HG03432 (cell line): ENCODE results near the gene NUBP1.
"Not testable (repeated sequence)": the region's sequence is repeated elsewhere in the genome, so short reads cannot be mapped to it uniquely, and the experiment has no call there.

Experiments
- ATAC-seq: cut with Tn5 transposase; IDR thresholded peaks from one replicate; pipeline ENCODE4 v1.9.1; 2021; ENCODE audit warnings: mild to moderate bottlenecking, moderate library complexity; ENCODE audit not compliant: unreplicated experiment

The NUBP1 gene

DNA sequence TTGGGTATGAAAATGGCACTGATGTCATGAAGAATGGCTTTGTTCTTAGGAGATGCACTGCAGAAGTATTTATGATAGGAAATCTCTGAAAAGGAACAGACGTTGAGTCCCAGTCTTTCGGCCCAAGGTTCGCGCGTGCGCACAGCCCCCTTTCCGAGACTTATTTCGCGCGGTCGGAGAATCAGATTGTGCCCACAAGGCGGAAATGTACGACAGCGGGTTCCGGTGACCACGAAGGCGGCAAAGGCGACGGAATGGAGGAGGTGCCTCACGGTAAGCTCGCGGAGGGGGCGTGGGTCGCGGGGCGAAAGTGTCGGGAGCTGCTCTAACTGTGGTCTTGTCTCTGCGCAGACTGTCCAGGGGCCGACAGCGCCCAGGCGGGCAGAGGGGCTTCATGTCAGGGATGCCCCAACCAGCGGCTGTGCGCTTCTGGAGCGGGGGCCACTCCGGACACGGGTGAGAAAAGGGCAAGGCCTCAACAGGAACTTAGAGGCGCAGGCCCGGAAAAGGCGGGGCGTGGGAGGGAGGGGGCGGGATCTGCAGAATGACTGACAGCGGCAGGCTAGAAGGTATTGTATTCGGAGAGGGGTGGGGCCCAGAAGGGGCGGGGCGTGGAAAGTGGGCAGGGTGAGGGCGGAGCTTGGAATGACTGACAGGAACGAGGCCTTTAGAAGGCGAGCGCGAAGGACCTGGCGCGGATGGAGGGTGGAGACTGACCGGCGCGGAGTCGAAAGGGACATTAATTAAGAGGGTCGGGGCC is at the start of gene NUBP1:
Gene NUBP1, plus strand, starts transcription at position 233 of the 760 bp plus-strand sequence. Its CDS starts 22 bp downstream, at position 255.
- ATAC-seq: peak; percentile 84

DNA sequence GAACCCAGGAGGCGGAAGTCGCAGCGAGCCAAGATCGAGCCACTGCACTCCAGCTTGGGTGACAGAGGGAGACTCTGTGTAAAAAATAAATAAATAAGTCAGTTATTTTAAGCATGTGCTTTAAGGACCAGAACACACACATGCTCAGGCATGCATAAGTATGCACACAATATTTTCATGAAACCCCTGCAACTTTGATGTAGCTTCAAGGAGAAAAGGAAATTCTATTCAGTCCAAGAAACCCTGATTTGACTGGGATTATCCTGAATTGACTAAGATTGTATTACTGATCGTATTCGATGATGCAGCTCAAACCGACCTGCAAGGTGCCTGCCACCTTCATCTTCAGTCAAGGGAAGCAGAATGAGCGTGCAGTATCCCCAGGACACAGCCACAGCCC is 49.8 kb upstream of the NUBP1 start:
- ATAC-seq: no peak

DNA sequence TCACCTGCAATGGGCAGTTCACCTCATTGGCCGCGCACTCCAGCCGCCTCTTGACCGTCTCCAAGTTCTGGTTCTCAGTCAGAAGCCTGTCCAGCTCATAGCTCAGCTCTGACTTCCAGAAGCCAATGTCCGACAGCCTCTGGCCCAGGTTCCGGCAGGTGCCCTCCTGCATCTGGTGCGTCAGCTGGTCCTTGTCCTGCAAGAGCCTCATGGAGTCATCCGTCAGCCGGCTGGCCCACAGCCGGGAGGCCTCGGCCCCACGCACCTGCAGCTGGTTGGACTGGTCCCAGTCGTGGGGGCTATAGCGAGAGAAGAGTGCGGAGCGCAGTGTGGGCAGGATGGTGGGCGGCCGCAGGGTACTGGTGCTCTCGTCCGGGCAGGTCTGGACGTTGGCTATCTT is 49.3 kb upstream of the NUBP1 start:
- no peak for ATAC-seq

DNA sequence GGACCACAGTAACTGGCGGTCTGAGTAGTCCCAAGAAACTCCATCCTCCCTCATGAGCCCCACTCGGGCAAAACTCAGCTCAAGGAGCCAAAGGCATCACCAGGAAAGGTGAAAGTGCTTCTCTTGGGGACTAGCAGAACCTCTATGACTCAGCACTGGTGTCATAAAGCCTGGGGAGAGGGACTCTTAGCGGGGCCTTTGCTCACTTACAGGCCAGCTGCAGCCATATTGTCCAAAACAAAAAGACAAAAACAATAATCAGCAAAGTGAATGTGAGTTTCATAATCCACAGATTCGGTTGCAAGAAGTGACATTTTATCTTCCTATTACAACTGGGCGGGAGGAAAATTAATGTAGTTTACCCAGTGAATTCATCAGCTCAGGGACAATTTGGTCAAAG is 48.8 kb upstream of the NUBP1 start, which contains the start of gene TEKT5:
Gene TEKT5, minus strand, starts transcription at position 101 of the 400 bp plus-strand sequence. Its CDS starts 57 bp downstream, at position 44.
- ATAC-seq: no peak

DNA sequence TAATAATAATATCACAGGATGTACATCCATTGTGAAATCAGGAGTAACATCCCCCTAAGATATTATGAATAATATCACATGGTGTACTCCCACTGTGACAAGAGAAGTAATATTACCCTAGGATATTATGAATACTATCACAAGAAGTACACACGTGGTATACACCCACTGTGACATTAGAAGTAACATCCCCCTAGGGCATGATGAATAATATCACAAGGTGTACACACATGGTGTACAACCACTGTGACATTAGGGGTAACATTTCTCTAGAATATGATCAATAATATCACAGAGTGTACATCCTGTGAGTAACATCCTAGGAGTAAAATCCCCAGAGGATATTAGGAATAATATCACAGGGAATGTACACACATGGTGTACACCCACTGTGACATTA is 43.9 kb upstream of the NUBP1 start:
- ATAC-seq: no peak

DNA sequence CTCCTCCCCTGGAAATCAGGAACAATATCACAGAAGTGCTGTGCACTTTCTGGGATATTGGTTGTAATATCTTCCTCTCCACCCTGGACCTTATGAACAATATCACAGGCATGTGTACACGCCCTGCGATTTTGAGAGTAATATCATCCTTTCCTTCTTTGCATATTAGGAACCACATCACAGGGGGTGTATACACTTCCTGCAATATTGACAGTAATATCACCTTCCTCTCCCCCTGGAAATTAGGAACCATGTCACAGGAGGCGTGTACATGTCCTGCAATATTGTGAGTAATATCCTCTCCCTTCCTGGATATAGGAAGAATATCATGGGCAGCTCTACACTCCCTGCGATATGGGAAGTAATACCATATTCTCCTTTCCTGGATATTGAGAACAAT is 34.7 kb upstream of the NUBP1 start:
- ATAC-seq: no peak

DNA sequence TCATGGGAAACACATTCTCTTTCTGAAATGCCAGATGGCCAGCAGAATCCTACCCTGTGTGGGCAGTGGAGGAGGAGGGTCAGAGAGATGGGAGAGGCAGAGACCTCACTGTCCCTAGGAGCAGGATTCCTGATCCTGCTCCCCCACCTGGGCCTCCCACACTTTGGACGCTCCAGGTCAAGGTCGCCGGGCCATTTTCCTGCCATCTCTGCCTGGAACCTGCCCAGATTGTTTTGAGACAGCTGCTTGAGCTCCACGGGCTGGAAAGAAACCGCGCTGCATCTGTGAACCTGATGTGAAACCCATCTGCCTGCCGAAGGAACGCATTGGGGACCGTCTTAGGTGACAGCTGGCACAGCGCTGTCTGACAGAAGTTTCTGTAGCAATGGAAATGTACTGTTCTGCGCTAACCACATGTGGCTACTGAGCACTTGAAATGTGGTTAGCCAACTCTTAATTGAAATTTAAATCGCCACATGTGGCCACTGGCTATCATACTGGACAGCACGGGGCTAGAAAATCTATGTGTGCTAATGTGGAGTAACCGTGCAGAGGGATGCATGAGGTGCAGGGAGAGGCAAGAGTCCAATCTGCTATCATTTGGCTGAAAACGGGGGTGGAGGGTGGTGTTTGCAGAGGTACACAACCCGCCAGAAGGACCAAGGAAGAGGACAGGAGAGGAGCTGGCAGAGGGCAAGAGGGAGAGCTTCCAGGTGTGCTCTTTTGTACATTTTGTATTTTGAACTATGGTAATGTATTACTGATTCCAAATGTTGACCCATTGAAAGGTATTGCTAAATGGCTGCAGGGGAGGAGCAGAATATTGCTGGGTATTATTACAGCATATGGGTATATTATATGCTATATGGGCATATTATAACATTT is 15.4 kb upstream of the NUBP1 start:
- ATAC-seq: no peak

DNA sequence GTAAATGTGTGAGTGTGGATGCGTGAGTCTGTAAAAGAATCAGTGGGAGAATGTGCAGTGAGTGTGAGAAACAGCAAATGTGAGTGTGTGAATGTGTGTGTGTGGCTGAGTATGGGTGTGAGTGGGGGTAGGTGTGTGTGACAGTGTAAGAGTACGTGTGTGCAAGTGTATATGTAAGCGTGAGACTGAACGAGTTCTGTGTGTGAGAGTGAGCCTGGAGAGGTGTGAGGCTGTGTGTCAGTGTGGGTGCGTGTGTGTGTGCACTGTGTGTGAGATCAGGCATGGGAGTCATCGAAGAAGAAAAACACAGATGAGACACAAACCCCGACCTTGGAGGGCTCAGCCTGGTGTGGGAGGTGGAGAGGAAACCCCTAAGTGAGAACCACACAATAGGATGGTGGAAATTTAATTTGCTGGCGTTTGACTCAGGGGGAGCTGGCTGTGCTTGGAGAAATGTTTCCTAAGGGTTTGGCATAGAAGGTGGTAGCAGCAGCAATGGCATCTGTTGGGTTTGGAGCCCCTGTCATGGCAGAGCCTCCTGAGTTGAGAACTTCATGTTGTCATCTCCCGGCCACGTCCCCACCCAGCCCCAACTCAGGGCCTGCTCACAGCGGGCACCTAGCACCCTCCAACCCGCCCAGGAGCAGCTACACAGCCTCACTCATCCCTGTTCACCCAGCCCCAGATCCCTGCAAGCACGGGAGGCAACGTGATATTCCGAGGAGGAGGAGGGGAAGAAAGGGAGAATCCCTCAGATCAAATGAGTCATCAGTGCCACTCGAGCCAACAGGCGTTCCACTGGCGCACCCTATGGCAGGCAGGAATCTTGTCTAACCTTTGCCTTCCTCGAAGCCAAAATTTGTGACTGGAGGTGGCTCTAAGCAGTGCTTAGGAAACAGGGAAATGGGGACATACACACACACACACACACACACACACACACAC is 14.3 kb upstream of the NUBP1 start:
- ATAC-seq: no peak

DNA sequence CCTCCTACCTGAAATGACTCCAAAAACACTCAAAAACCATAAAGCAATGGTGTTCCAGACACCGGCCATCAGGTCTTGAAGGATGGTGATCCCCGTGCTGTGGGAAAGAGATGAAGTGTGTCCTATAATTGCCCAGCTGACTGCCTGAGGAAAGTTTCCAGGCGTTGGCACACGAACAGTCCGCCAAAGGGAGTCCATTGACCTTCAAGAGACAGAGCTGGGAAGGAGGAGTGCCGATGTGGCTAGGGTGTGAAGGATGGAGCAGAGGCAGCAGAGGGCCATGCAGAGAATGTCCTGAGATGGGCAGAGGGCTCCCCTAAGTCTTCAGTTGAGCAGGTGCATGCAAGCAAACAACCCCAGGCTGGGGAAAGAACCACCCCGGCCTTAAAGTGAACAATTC is 11.9 kb upstream of the NUBP1 start:
- ATAC-seq: no peak

DNA sequence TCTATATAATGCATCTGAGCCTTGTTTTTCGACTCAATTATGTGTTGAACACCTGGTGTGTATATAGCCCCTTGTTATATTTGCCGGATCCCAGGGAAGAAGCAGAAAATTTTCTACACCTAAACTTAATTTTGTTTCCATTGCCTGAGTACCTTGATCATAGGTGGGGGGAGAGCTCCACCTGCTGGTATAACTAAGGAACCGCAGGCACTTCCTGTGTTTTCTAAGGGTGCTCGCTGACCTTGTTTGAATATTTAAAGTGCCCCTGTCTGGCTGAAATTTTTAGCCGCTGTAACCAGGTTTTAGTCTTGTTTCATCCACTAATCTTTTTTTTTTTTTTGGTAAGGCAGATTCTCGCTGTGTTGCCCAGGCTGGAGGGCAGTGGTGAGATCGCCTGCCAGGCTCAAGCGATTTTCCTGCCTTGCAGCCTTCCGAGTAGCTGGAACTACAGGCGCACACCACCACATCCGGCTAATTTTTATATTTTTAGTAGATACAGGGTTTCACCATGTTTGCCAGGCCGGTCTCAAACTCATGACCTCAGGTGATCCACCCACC is 6.5 kb upstream of the NUBP1 start:
- peak; percentile 37 for ATAC-seq

DNA sequence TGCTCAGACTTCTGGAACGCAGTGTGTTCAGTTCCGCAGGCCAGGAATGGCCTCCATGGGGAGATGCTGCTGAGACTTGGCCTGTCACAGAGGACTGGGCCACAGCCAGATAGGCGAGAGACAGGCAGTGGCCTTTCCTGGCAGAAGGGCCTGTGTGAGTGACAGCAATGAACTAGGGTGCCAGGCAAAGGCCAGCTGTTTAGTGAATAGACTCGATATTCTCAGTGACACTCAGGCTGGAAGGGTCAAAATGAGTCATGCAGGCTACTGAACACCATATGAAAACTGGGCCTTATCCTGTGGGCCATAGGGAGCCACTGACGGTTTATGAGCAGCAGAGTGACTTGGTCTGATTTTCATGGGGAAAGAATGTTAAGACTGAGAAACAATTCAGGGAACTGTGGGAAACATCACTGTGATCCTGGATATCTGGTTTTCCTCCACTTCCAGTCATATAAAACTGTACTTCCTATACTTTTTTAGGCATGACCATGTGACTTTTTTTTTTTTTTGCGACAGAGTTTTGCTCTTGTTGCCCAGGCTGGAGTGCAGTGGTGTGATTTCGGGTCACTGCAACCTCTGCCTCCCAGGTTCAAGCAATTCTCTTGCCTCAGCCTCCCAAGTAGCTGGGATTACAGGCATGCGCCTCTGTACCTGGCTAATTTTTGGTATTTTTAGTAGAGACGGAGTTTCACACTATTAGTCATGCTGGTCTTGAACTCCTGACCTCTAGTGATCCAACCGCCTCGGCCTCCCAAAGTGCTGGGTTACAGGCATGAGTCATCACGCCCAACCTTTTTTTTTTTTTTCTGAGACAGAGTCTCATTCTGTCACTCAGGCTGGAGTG is 5.2 kb upstream of the NUBP1 start:
- peak; percentile 76 for ATAC-seq

DNA sequence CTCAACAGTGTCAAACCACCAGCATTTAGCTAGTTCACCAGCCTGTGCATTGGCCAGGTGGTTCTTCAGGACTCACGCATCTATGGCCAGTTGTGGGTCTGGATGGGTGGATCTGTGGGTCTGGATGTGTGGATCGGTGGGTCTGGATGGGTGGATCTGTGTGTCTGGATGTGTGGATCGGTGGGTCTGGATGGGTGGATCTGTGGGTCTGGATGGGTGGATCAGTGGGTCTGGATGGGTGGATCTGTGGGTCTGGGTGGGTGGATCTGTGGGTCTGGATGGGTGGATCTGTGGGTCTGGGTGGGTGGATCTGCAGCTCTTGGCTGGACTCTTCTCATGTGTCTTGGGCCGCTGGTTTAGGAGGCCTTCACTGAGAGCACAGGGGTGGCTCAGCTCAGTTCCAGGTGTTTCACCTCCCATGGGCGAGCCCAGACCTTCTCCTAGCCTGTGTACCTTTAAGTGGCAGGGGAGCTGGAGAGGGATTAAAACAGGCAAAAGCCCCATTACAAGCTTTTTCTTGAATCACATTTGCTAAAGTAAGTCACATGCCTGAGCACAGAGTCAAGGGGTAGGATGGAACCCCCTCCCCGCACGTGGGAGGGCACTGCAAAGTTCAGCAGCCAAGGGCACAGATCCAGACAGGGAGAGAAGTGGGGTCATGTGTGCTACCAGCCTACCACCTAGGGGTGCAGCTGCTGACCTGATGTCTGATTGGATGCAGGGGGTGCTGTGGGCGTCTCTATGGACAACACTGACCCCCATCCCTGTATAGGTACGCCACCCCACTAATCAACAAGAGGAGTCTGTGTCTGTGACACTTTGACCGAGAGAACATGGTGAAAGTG is 3.4 kb upstream of the NUBP1 start:
- ATAC-seq: no peak

DNA sequence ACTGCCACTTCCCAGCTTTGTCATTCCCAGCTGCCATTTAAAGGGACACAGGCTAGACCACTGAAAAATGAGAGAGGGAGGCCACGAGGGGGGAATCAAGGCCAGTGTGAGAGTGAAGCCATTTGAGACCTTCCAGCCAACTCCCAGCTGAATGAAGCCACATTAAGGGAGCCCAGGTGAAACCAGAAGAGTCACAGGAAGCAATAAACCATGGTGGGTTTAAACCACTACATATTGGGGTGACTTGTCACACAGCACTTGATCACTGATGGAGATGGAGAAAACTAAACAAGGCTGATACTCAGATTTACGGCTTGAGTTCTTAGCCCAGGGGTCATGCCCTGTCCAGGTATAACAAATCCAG is 2.8 kb upstream of the NUBP1 start:
- ATAC-seq: no peak

DNA sequence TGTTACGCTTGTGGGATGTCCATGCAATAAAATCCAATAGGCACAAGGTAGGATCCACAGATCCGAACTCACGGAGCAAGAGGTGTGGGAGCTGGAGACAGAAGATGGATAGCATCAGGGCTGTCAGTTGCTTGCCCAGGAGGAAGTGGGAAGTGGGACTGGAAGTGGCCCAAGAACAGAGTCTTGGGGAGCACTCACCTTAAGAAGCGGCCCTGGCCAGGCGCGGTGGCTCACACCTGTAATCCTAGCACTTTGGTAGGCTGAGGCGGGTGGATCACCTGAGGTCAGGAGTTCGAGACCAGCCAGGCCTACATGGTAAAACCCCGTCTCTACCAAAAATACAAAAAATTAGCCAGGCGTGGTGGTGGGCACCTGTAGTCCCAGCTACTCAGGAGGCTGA is 2.4 kb upstream of the NUBP1 start:
- ATAC-seq: not testable (repeated sequence)

DNA sequence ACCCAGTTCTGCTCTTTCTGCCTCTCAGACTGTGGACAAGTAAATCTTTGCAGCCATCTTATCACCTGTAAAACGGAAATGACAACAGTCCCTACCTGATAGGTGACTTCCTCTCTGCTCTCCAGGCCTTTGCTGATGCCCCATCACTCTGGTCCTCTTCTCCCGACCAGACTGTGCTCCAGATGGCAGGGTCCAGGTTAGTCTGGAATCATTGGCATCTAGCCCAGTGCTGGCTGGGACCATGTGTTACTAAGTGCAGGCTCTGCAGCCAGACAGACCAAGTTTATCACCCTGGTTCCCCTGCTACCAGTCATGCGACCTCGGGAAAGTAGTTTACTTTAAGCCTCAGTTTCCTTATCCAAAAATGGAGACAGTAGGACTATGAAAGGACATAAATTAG is 1.8 kb upstream of the NUBP1 start:
- no peak for ATAC-seq

DNA sequence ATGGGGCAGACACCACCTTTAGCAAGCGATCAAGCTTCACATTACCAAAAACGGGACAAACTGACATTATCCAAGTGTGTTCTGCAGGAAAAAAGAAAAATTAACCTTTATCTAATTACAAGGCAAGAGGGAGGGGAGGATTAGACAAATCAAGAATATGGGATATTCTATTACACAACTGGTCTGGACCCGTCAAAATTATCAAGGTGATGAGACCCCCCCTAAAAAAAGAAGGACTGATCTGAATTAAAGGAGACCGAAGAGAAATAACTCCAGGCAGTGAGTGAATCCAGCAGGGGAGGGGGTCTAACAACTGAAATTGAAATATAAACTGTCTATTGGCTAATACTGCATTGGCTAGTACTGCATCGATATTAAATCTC is 424 bp upstream of the NUBP1 start:
- no peak for ATAC-seq

DNA sequence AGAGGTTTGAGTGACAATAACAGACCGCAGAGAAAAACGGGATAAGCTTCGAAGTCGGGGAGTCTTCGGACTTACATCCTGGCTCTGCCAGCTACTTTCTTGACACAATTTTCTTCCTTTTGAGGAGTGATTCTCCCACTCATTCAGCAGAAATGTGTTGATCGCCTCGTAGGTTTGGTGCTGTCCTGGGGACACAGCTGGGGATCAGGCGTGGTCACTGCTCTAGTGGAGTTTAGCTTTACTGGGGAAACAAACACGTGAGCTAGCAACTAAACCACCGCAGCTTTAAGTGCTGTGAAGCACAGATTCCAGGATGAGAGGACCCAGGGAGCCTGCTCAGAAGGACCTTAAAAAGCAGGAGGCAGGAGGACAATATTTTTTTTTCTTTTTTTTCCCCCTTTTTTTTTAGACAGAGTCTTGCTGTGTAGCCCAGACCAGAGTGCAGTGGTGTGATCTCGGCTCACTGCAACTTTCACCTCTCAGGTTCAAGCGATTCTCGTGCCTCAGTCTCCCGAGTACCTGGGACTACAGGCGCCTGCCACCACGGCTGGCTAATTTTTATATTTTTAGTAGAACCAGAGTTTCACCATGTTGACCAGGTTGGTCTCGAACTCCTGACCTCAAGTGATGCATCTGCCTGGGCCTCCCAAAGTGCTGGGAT is 858 bp downstream of the NUBP1 start:
- ATAC-seq: no peak

DNA sequence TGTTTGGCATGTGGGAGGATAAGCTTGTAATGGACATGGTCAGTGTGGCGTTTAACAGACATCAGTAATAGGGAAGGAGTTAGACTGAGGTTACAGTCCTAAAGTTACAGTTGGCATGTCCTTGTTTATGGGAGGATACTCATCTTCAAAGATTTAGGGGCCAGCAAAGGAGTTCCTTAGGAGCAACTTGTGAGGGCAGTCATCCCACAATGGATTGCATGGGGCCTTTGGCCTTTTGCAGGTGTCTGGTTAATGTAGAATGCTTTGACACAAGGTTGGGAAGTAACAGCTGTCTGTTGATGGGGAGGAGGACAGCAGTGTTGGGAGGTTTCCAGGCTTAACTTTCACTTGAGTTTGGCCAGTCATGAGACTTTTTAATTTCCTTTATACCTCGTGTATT is 2.2 kb downstream of the NUBP1 start:
- ATAC-seq: no peak
